K562 (cell line): ENCODE measurements around the gene PRSS12. TPM values are rescaled to one million over a fixed set of nuclear protein-coding genes. Genes with fewer than 3 reads are reported as not detected.

Experiments used
- CBX5 ChIP-seq: IDR thresholded peaks from 2 replicates; pipeline ENCODE4 v1.6.1; 2014; ENCODE audit warnings: low read depth, borderline replicate concordance
- CCAR2 ChIP-seq: fragments of 200-400 bp; formaldehyde crosslinking; IDR thresholded peaks from 2 replicates; pipeline ENCODE4 v1.6.1; 2017; ENCODE audit warnings: mild to moderate bottlenecking, low read depth, low read length
- CHD7 ChIP-seq: fragments of 200-600 bp; sonication (generic); IDR thresholded peaks from one replicate; pipeline ENCODE4 v1.6.1; 2012; ENCODE audit warnings: mild to moderate bottlenecking, low read depth, low read length, inconsistent platforms
- CTCF ChIP-seq, 3 experiments: IDR thresholded peaks in 2 of 3; conservative IDR thresholded peaks in 1 of 3; 2 replicates each; pipeline ENCODE4 v1.5.1; 2011 to 2012; ENCODE audit warnings: low read length in 3 of 3, mild to moderate bottlenecking in 3 of 3, control low read depth in 2 of 3, improper control_type of control experiment in 1 of 3, inconsistent platforms in 1 of 3, low read depth in 1 of 3, mixed read lengths in 1 of 3, moderate library complexity in 1 of 3; ENCODE audit not compliant: insufficient read depth in 2 of 3
- DIDO1 ChIP-seq: fragments of 450-650 bp; IDR thresholded peaks from 2 replicates; pipeline ENCODE4 v1.6.1; 2016; ENCODE audit warnings: low read depth, missing biosample characterization, missing genetic modification characterization
- RAD21 ChIP-seq, 2 experiments: fragments of 250-450 bp in 1 of 2; fragments of 450-650 bp in 1 of 2; sonication (Bioruptor Pico) in 1 of 2; formaldehyde crosslinking in 1 of 2; IDR thresholded peaks in 1 of 2; conservative IDR thresholded peaks in 1 of 2; 2 replicates each; pipeline versions ENCODE4 v1.4.0 to v1.8.0; 2020 to 2022; ENCODE audit warnings: mild to moderate bottlenecking in 2 of 2, moderate library complexity in 1 of 2
- RNF219 ChIP-seq: fragments of 250-450 bp; sonication (Bioruptor Pico); IDR thresholded peaks from 2 replicates; pipeline ENCODE4 v1.5.0; 2022; ENCODE audit warnings: mild to moderate bottlenecking
- ZNF263 ChIP-seq: sonication (generic); formaldehyde crosslinking; IDR thresholded peaks from 2 replicates; pipeline ENCODE4 v1.8.0; 2022; ENCODE audit warnings: mild to moderate bottlenecking, missing genetic modification reagents, borderline replicate concordance
- polyA plus RNA-seq, 8 experiments: library from polyadenylated mRNA; depleted of rRNA in 4 of 8; stranded (reverse) in 5 of 8; unstranded in 3 of 8; fragments of >200 nt; fragmentation: Nextera tagmentation in 2 of 8; fragmentation: Illumina TruSeq in 1 of 8; extraction: Ambion mirVana in 2 of 8; extraction: Trizol in 1 of 8; gene quantifications; 2 replicates each; pipeline versions ENCODE4 v1.2.1 to v1.2.3, GENCODE V29; 2011 to 2014; ENCODE audit warnings: inconsistent platforms in 1 of 8, missing spikeins in 1 of 8
- total RNA-seq, 7 experiments: library from RNA; depleted of rRNA in 6 of 7; stranded (reverse); fragments of >200 nt in 6 of 7; fragmentation: Illumina TruSeq in 2 of 7; extraction: Trizol in 2 of 7; gene quantifications; 2 replicates each; pipeline versions ENCODE4 v1.2.1 to v1.2.3, GENCODE V29; 2011 to 2021; ENCODE audit warnings: low replicate concordance in 1 of 7
- TF ChIP-seq, protein P1 (sequence below): fragments of 450-650 bp; formaldehyde crosslinking; IDR thresholded peaks from 2 replicates; pipeline ENCODE4 v1.4.0; 2020; ENCODE audit warnings: mild to moderate bottlenecking, moderate library complexity

The PRSS12 gene
- total and polyA plus RNA-seq, 9 of the 15 experiments (the other 6 are each of a cell fraction or from before 2014, with no cell fraction given), result 0.06 to 0.11 (median 0.09) TPM; not detected in 6

- TF ChIP-seq ZNF263, result no peak
- peak; percentile 52 to 62 for TF ChIP-seq RAD21 (CRISPR knock-in tag; conservative IDR thresholded peaks at IDR 0.05 in 1 of 2, IDR thresholded peaks at IDR 0.05 in 1 of 2)
- TF ChIP-seq RNF219 (CRISPR knock-in tag), result no peak
- no peak for TF ChIP-seq DIDO1 (tag)
- no peak for TF ChIP-seq CCAR2
- TF ChIP-seq CHD7, result no peak
- TF ChIP-seq CBX5, result no peak
- TF ChIP-seq, protein P1, sequence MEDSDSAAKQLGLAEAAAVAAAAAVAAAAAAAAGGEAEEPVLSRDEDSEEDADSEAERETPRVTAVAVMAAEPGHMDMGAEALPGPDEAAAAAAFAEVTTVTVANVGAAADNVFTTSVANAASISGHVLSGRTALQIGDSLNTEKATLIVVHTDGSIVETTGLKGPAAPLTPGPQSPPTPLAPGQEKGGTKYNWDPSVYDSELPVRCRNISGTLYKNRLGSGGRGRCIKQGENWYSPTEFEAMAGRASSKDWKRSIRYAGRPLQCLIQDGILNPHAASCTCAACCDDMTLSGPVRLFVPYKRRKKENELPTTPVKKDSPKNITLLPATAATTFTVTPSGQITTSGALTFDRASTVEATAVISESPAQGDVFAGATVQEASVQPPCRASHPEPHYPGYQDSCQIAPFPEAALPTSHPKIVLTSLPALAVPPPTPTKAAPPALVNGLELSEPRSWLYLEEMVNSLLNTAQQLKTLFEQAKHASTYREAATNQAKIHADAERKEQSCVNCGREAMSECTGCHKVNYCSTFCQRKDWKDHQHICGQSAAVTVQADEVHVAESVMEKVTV (CRISPR knock-in tag), result peak; percentile 30; the same call in 1 of the 2 replicates
- peak in 1 of 3 experiments; percentile 64; a peak in 3 of 6 replicates for TF ChIP-seq CTCF (IDR thresholded peaks at IDR 0.05 in 2 of 3, conservative IDR thresholded peaks at IDR 0.05 in 1 of 3; ENCODE audit: insufficient read depth in 2 of 3, low read depth in 1 of 3, low read length in 3 of 3)
- TF ChIP-seq, all 486 proteins: peak for 4
Observed at GRCh38 chr4:118270492-118270891, 82.3 kb downstream of the PRSS12 start (continued).
